Measurements from ENCODE around the gene SEZ6. TPM values are rescaled to one million over a fixed set of nuclear protein-coding genes. Genes with fewer than 3 reads are reported as not detected.

Gene SEZ6
- polyA plus RNA-seq, 3 donors = 0.17 to 0.33 (median 0.18) TPM

- H4K20me1 ChIP-seq (ENCODE audit: insufficient read depth, low read length) = peaks cover 95% of the 10 kb centered on the region
- H3K27me3 Mint-ChIP-seq (ENCODE audit: low read depth in 3 of 3) = peaks cover 0 to 2% (median 0%) of the 10 kb centered on the region in 3 donors
Measured at GRCh38 chr17:28942925-28943324, 62.9 kb downstream of the SEZ6 start.

GRCh38 chr17:28941251-28941650 lies 64.6 kb downstream of the SEZ6 start:
- Mint-ChIP-seq H3K4me1 (peaks cover 44% of the 10 kb centered on the region), H3K36me3 (peaks cover 55 to 65% of the 10 kb centered on the region in 2 donors), H3K27ac (no peak overlapping the region), H3K4me3 (no peak overlapping the region), H3K27me3 (ENCODE audit: low read depth in 3 of 3) (peaks cover 0 to 2% (median 0%) of the 10 kb centered on the region in 3 donors), H3K9me3 (no peaks in the 10 kb centered on the region)
- Histone ChIP-seq H2AFZ (ENCODE audit: insufficient read depth, low read depth, low read length, poor library complexity, severe bottlenecking) (no peak overlapping the region), H3K9me3 (replicated peaks in 1 of 2; ENCODE audit: control insufficient read depth in 1 of 2, insufficient read depth in 1 of 2, low read length in 2 of 2) (no peaks in the 10 kb centered on the region), H3K27ac (ENCODE audit: low read depth in 1 of 2, low read length in 2 of 2) (peak overlapping the region in 1 of 2 donors; percentile 73), H3K79me2 (ENCODE audit: insufficient read depth, low read length) (peaks cover 98% of the 10 kb centered on the region), H3K9ac (ENCODE audit: insufficient read depth, low read length, poor library complexity, severe bottlenecking) (no peak overlapping the region), H3K4me3 (replicated peaks in 1 of 3; ENCODE audit: low read depth in 2 of 3, low read length in 3 of 3) (no peak overlapping the region), H3K27me3 (ENCODE audit: control insufficient read depth in 2 of 2, insufficient read depth in 2 of 2, low read length in 2 of 2) (no peaks in the 10 kb centered on the region), H3K4me1 (ENCODE audit: control insufficient read depth in 1 of 2, insufficient read depth in 2 of 2, low read length in 2 of 2) (peaks cover 19 to 24% of the 10 kb centered on the region in 2 donors), H4K20me1 (ENCODE audit: insufficient read depth, low read length) (peaks cover 96% of the 10 kb centered on the region), H3K4me2 (replicated peaks; ENCODE audit: extremely low read depth, low read length, poor library complexity, severe bottlenecking) (no peak overlapping the region), H3K36me3 (replicated peaks in 1 of 2; ENCODE audit: control insufficient read depth in 1 of 2, insufficient read depth in 2 of 2, low read length in 2 of 2) (peaks cover 30 to 78% of the 10 kb centered on the region in 2 donors)
- no CpG with 5 or more reads among the region's 1 CpG for WGBS (ENCODE audit: insufficient coverage)
- intact Hi-C loops (cut with micrococcal nuclease) = no loop called here
- no peak for DNase-seq
- TF ChIP-seq CTCF (IDR thresholded peaks at IDR 0.05) = no peak

More at GRCh38 chr17:28942925-28943324, 62.9 kb downstream of the SEZ6 start:
- H3K36me3 ChIP-seq (replicated peaks in 1 of 2; ENCODE audit: control insufficient read depth in 1 of 2, insufficient read depth in 2 of 2, low read length in 2 of 2) = peaks cover 32 to 78% of the 10 kb centered on the region in 2 donors
- H3K9ac ChIP-seq (ENCODE audit: insufficient read depth, low read length, poor library complexity, severe bottlenecking) = no peak overlapping the region
- H3K4me1 ChIP-seq (ENCODE audit: control insufficient read depth in 1 of 2, insufficient read depth in 2 of 2, low read length in 2 of 2) = peaks cover 8 to 14% of the 10 kb centered on the region in 2 donors
- no peak overlapping the region for H3K4me3 ChIP-seq (replicated peaks in 1 of 3; ENCODE audit: low read depth in 2 of 3, low read length in 3 of 3)
- peaks cover 57 to 74% of the 10 kb centered on the region in 2 donors for H3K36me3 Mint-ChIP-seq
- no peaks in the 10 kb centered on the region for H3K27me3 ChIP-seq (ENCODE audit: control insufficient read depth in 2 of 2, insufficient read depth in 2 of 2, low read length in 2 of 2)
- no peak overlapping the region for H3K4me2 ChIP-seq (replicated peaks; ENCODE audit: extremely low read depth, low read length, poor library complexity, severe bottlenecking)
- TF ChIP-seq CTCF (IDR thresholded peaks at IDR 0.05) = no peak
- no peak overlapping the region for H3K27ac ChIP-seq (ENCODE audit: low read depth in 1 of 2, low read length in 2 of 2)
- no peak for DNase-seq
- H3K79me2 ChIP-seq (ENCODE audit: insufficient read depth, low read length) = peaks cover 100% of the 10 kb centered on the region
- WGBS (ENCODE audit: insufficient coverage) = no CpG with 5 or more reads among the region's 2 CpGs
- H3K4me1 Mint-ChIP-seq = peaks cover 39% of the 10 kb centered on the region
- peak overlapping the region in 1 of 7 donors; percentile 37 for H3K27ac Mint-ChIP-seq
- no peaks in the 10 kb centered on the region for H3K9me3 ChIP-seq (replicated peaks in 1 of 2; ENCODE audit: control insufficient read depth in 1 of 2, insufficient read depth in 1 of 2, low read length in 2 of 2)
- H3K9me3 Mint-ChIP-seq = no peaks in the 10 kb centered on the region
- H2AFZ ChIP-seq (ENCODE audit: insufficient read depth, low read depth, low read length, poor library complexity, severe bottlenecking) = no peak overlapping the region
- no peak overlapping the region for H3K4me3 Mint-ChIP-seq
- intact Hi-C loops (cut with micrococcal nuclease) = no loop called here

Measured in CD14-positive monocyte (primary cell).